ENCODE data around the gene ADTRP. TPM values are rescaled to one million over a fixed set of nuclear protein-coding genes. Genes with fewer than 3 reads are reported as not detected.

The ADTRP gene
- total and polyA plus RNA-seq, 10 donors = 1.00 to 7.4 (median 2.0) TPM

- no peak for TF ChIP-seq POLR2A (IDR thresholded peaks at IDR 0.05)
- TF ChIP-seq CTCF (IDR thresholded peaks at IDR 0.05 in 8 of 11, conservative IDR thresholded peaks at IDR 0.05 in 3 of 11) = no peak
- no peak for TF ChIP-seq POLR2AphosphoS5 (IDR thresholded peaks at IDR 0.05)
- no peak overlapping the region for H3K4me3 ChIP-seq
- H3K27ac ChIP-seq = no peak overlapping the region
- no peaks in the 10 kb centered on the region for H3K27me3 ChIP-seq (replicated peaks in 1 of 7)
- H3K4me1 ChIP-seq = peaks cover 0 to 7% (median 0%) of the 10 kb centered on the region in 6 donors
- no peaks in the 10 kb centered on the region for H3K36me3 ChIP-seq
- DNase-seq = no peak
- intact Hi-C loops (cut with DNase I; ENCODE audit: low total_unique reads) = no loop called here
- H3K9me3 ChIP-seq = no peaks in the 10 kb centered on the region
- WGBS, 5 donors = 77 to 92% (median 84%) methylated on average over 4 of the region's 4 CpGs
Measured at GRCh38 chr6:11782524-11782923, 3.9 kb upstream of the ADTRP start.

GRCh38 chr6:11780097-11780428 lies 1.5 kb upstream of the ADTRP start:
- 77 to 100% (median 86%) methylated on average over 2 of the region's 2 CpGs for WGBS, 5 donors
- DNase-seq = no peak
- Histone ChIP-seq H3K27ac (no peak overlapping the region), H3K9me3 (no peaks in the 10 kb centered on the region), H3K4me1 (peaks cover 0 to 7% (median 0%) of the 10 kb centered on the region in 6 donors), H3K36me3 (no peaks in the 10 kb centered on the region), H3K4me3 (no peak overlapping the region), H3K27me3 (replicated peaks in 1 of 7) (no peaks in the 10 kb centered on the region)
- intact Hi-C loops (cut with DNase I; ENCODE audit: low total_unique reads) = no loop called here
- no peak for TF ChIP-seq POLR2A (IDR thresholded peaks at IDR 0.05)
- TF ChIP-seq CTCF (IDR thresholded peaks at IDR 0.05 in 8 of 11, conservative IDR thresholded peaks at IDR 0.05 in 3 of 11) = no peak
- no peak for TF ChIP-seq POLR2AphosphoS5 (IDR thresholded peaks at IDR 0.05)

GRCh38 chr6:11779329-11780096 lies 910 bp upstream of the ADTRP start:
- H3K36me3 ChIP-seq = no peaks in the 10 kb centered on the region
- 81 to 96% (median 90%) methylated on average over 6 of the region's 6 CpGs for WGBS, 5 donors
- H3K9me3 ChIP-seq = no peaks in the 10 kb centered on the region
- intact Hi-C loops (cut with DNase I; ENCODE audit: low total_unique reads) = no loop called here
- H3K27me3 ChIP-seq (replicated peaks in 1 of 7) = no peaks in the 10 kb centered on the region
- H3K4me3 ChIP-seq = no peak overlapping the region
- no peak for TF ChIP-seq POLR2A (IDR thresholded peaks at IDR 0.05)
- TF ChIP-seq CTCF (IDR thresholded peaks at IDR 0.05 in 8 of 11, conservative IDR thresholded peaks at IDR 0.05 in 3 of 11) = no peak
- no peak for TF ChIP-seq POLR2AphosphoS5 (IDR thresholded peaks at IDR 0.05)
- H3K4me1 ChIP-seq = peaks cover 0 to 7% (median 0%) of the 10 kb centered on the region in 6 donors
- no peak for DNase-seq
- H3K27ac ChIP-seq = no peak overlapping the region

GRCh38 chr6:11778036-11778435 lies 567 bp downstream of the ADTRP start:
- WGBS, 5 donors = 92 to 96% (median 93%) methylated on average over 2 of the region's 2 CpGs
- Histone ChIP-seq H3K36me3 (no peaks in the 10 kb centered on the region), H3K27ac (no peak overlapping the region), H3K4me3 (no peak overlapping the region), H3K4me1 (peaks cover 0 to 7% (median 0%) of the 10 kb centered on the region in 6 donors), H3K9me3 (no peaks in the 10 kb centered on the region), H3K27me3 (replicated peaks in 1 of 7) (no peaks in the 10 kb centered on the region)
- TF ChIP-seq POLR2AphosphoS5 (IDR thresholded peaks at IDR 0.05) (no peak), CTCF (IDR thresholded peaks at IDR 0.05 in 8 of 11, conservative IDR thresholded peaks at IDR 0.05 in 3 of 11) (no peak), POLR2A (IDR thresholded peaks at IDR 0.05) (no peak)
- intact Hi-C loops (cut with DNase I; ENCODE audit: low total_unique reads) = no loop called here
- no peak for DNase-seq
